Kidney (tissue), 14 donors: ENCODE results near the gene MAP3K13. TPM values are rescaled to one million over a fixed set of nuclear protein-coding genes. Genes with fewer than 3 reads are reported as not detected.

Experiments used
- DNase-seq, 5 donors: peaks; one replicate each; pipeline ENCODE4 v3.0.0-alpha.2; 2013 to 2020
- FAIRE-seq: peaks from 2 replicates; lab custom pipeline; 2012; peaks lifted over from hg19 to GRCh38; lab: Jason Lieb, UNC
- H3K27ac ChIP-seq, 2 donors: one replicate each; pipeline ENCODE4 v1.7.0; 2013; ENCODE audit warnings: low read depth in 2 of 2, low read length in 2 of 2, inconsistent platforms in 1 of 2
- H3K27me3 ChIP-seq: one replicate; pipeline ENCODE4 v1.7.1; 2013; ENCODE audit warnings: low read length, inconsistent platforms; ENCODE audit not compliant: control insufficient read depth, insufficient read depth
- H3K36me3 ChIP-seq, 3 donors: one replicate each; pipeline versions ENCODE4 v1.7.0 to v1.7.1; 2013; ENCODE audit warnings: low read length in 3 of 3, control low read depth in 1 of 3, inconsistent platforms in 1 of 3; ENCODE audit not compliant: insufficient read depth in 3 of 3, control insufficient read depth in 2 of 3
- H3K4me1 ChIP-seq, 3 donors: one replicate each; pipeline versions ENCODE4 v1.7.0 to v1.7.1; 2013; ENCODE audit warnings: low read length in 3 of 3, inconsistent platforms in 1 of 3, low read depth in 1 of 3; ENCODE audit not compliant: control insufficient read depth in 2 of 3, insufficient read depth in 2 of 3
- H3K4me3 ChIP-seq, 3 donors: one replicate each; pipeline versions ENCODE4 v1.7.0 to v1.8.1; 2013; ENCODE audit warnings: low read length in 3 of 3, control low read depth in 1 of 3, inconsistent platforms in 1 of 3
- H3K9ac ChIP-seq, 3 donors: one replicate each; pipeline versions ENCODE4 v1.7.0 to v1.7.1; 2013; ENCODE audit warnings: low read length in 3 of 3, control low read depth in 1 of 3, inconsistent platforms in 1 of 3
- H3K9me3 ChIP-seq, 3 donors: one replicate each; pipeline versions ENCODE4 v1.7.0 to v1.7.1; 2013; ENCODE audit warnings: low read length in 3 of 3, control low read depth in 1 of 3, inconsistent platforms in 1 of 3; ENCODE audit not compliant: control insufficient read depth in 2 of 3, insufficient read depth in 1 of 3
- intact Hi-C: fragments of 100-400 bp; cut with DNase I; formaldehyde crosslinking; loops from one replicate; pipeline ENCODE4 v1.11.1; 2022
- polyA plus RNA-seq: library from polyadenylated mRNA; stranded (reverse); fragments of 350-450 nt; fragmentation: Illumina TruSeq; extraction: RNeasy Lipid Tissue Mini Kit (QIAGEN cat#74804); gene quantifications from one replicate; pipeline ENCODE4 v1.2.3, GENCODE V29; 2014; ENCODE audit warnings: low read depth, low replicate concordance; ENCODE audit not compliant: insufficient read depth
- total RNA-seq: library from RNA; stranded (reverse); fragmentation: NEBNext Ultra II Directional; extraction: Animal tissue kit (Norgen Biotek cat#: 25700); gene quantifications from one replicate; pipeline ENCODE4 v1.2.1, GENCODE V29; 2021
- TF ChIP-seq, protein P1 (sequence below): IDR thresholded peaks from 3 replicates; pipeline ENCODE4 v1.5.1; 2012; ENCODE audit warnings: mild to moderate bottlenecking, moderate library complexity, borderline replicate concordance; ENCODE audit not compliant: insufficient read depth; ENCODE audit errors: extremely low read depth
- donor health status: control.
- donor health status: control.
- donor health status: control.
- donor health status: control.
- donor health status: control.
- donor health status: DM: yes; HTN: yes; CAD: no.
- donor health status: Normal renal cell carcinoma (clear cell type).

Gene MAP3K13
- total and polyA plus RNA-seq, 2 donors from 2014 or later: 33.0 to 44.1 TPM

DNA sequence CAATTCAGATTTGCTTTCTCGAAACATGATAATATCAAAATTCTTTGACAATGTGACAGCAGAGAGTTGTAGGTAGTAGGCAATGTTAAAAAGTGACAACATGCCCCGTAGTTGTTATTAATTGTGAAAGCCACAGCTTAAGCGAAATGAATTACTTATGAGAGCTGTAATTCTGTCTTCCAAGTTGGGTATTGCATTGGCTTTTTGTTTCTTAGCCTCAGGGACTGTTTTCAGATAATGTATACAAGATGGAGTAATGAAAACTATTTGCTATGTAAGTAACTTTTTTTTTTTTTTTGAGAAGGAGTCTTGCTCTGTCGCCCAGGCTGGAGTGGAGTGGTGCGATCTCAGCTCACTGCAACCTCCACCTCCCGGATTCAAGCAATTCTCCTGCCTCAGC is 43.1 kb upstream of the MAP3K13 start:
- intact Hi-C loops: no loop called here
- H3K9me3 ChIP-seq: no peaks in the 10 kb centered on the region
- H3K36me3 ChIP-seq: no peaks in the 10 kb centered on the region
- no peak for DNase-seq
- no peaks in the 10 kb centered on the region for H3K27me3 ChIP-seq
- H3K4me3 ChIP-seq: no peak overlapping the region
- TF ChIP-seq, protein P1, sequence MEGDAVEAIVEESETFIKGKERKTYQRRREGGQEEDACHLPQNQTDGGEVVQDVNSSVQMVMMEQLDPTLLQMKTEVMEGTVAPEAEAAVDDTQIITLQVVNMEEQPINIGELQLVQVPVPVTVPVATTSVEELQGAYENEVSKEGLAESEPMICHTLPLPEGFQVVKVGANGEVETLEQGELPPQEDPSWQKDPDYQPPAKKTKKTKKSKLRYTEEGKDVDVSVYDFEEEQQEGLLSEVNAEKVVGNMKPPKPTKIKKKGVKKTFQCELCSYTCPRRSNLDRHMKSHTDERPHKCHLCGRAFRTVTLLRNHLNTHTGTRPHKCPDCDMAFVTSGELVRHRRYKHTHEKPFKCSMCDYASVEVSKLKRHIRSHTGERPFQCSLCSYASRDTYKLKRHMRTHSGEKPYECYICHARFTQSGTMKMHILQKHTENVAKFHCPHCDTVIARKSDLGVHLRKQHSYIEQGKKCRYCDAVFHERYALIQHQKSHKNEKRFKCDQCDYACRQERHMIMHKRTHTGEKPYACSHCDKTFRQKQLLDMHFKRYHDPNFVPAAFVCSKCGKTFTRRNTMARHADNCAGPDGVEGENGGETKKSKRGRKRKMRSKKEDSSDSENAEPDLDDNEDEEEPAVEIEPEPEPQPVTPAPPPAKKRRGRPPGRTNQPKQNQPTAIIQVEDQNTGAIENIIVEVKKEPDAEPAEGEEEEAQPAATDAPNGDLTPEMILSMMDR: no peak
- no peak overlapping the region for H3K9ac ChIP-seq
- FAIRE-seq: no peak
- H3K27ac ChIP-seq: no peak overlapping the region
- H3K4me1 ChIP-seq: peaks cover 0 to 10% (median 2%) of the 10 kb centered on the region in 3 donors

DNA sequence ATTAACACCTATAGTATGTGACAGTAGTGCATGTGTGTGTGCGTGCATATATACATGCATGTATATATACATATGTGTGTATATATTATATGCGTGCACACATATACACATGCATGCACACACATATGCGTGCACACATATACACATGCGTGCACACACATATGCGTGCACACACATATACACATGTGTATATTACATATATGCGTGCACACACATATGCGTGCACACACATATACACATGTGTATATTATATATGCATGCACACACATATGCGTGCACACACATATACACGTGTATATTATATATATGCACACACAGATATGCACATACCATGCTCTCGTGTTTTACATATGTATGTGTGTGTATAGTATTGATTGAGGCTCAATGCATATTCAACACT is 42.0 kb upstream of the MAP3K13 start:
- FAIRE-seq: no peak
- Histone ChIP-seq H3K27me3 (no peaks in the 10 kb centered on the region), H3K4me1 (peaks cover 0 to 11% (median 2%) of the 10 kb centered on the region in 3 donors), H3K36me3 (no peaks in the 10 kb centered on the region), H3K9me3 (no peaks in the 10 kb centered on the region), H3K27ac (no peak overlapping the region), H3K4me3 (no peak overlapping the region), H3K9ac (no peak overlapping the region)
- intact Hi-C loops: no loop called here
- DNase-seq: no peak
- TF ChIP-seq, protein P1: no peak

DNA sequence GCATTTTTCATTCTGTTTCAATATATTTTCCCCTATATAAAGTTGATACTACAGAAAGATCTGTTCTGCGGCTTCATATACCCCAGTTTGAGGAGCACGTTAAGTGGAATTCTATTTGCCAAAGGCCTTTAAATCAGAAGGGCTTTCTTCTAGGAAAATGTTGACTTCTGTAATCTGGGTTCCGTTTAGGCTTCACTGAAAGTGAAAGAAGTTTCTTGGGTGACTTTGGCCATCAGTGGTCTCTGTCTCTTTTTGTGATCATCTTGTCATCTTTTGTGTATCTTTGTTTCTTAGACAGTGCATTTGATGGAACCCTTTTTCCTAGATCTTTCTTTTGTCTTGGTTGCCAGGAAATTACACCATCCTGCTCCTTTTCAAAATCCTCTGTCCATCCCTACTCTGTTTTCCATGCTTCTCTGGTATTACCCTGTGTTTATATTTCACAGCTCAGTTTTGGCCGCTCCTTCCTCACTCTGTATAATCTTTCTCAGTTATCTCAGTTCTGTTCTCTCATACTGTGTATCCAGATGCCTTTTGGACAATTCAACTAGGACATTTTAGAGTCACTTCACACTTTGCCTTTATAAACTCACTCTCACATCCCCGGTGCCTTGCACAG is 40.7 kb upstream of the MAP3K13 start:
- Histone ChIP-seq H3K9ac (no peak overlapping the region), H3K9me3 (no peaks in the 10 kb centered on the region), H3K27ac (no peak overlapping the region), H3K4me1 (peaks cover 0 to 14% (median 2%) of the 10 kb centered on the region in 3 donors), H3K27me3 (no peaks in the 10 kb centered on the region), H3K4me3 (no peak overlapping the region), H3K36me3 (no peaks in the 10 kb centered on the region)
- intact Hi-C loops: no loop called here
- DNase-seq: no peak
- TF ChIP-seq, protein P1: no peak
- FAIRE-seq: no peak
